NCI-H460 (cell line): Measurements from ENCODE around the gene STARD3NL. TPM values are rescaled to one million over a fixed set of nuclear protein-coding genes. Genes with fewer than 3 reads are reported as not detected.

Experiments used
- DNase-seq: peaks from one replicate; pipeline ENCODE4 v3.0.0-alpha.2; 2016; ENCODE audit warnings: low read depth; ENCODE audit errors: extremely low read depth
- total RNA-seq: library from RNA; depleted of rRNA; stranded (reverse); fragments of >200 nt; shearing (Covaris generic); gene quantifications from 2 replicates; pipeline ENCODE4 v1.2.3, GENCODE V29; 2014

The STARD3NL gene
- total RNA-seq, 1 experiment from 2014 or later = 78.7 TPM

DNA sequence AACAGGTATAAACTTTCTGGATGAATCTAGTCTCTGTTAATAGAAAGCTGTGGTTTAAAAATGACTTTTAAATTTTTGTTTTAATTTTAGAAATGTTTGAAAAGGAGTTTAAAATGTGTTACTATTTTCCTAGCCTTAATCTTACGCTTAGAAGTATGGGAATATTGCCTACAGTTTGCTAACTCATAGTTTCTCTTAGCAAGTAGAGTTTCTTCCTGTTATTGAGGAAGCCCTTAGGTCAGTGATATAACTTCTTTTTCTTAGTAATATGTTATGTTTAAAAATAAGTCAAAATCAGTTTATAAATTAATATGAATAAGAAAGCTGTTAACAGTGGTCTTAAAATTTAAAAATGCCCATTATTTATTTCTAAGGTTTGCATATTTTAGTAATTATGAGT, 3.1 kb downstream of the STARD3NL start:
- no peak for DNase-seq

DNA sequence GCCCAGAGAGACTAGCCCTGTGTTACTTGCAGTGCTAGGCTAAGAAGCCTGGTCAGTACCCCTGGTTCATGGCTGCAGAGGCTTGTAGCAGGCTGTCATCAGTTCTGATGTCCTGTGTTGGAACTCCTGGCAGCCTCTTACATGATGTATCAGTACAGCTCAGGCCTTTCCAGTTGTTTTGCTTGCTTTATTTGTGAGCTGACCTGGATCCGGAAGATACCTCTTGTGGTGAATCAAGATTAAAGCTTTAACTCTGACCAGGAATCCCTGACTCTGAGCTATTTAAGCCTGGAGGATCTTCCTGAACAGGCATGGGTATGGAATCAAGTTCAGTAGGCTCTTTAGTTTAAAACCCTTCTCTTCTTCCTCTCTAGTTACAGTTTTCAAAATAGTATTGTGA, 4.4 kb downstream of the STARD3NL start:
- no peak for DNase-seq

DNA sequence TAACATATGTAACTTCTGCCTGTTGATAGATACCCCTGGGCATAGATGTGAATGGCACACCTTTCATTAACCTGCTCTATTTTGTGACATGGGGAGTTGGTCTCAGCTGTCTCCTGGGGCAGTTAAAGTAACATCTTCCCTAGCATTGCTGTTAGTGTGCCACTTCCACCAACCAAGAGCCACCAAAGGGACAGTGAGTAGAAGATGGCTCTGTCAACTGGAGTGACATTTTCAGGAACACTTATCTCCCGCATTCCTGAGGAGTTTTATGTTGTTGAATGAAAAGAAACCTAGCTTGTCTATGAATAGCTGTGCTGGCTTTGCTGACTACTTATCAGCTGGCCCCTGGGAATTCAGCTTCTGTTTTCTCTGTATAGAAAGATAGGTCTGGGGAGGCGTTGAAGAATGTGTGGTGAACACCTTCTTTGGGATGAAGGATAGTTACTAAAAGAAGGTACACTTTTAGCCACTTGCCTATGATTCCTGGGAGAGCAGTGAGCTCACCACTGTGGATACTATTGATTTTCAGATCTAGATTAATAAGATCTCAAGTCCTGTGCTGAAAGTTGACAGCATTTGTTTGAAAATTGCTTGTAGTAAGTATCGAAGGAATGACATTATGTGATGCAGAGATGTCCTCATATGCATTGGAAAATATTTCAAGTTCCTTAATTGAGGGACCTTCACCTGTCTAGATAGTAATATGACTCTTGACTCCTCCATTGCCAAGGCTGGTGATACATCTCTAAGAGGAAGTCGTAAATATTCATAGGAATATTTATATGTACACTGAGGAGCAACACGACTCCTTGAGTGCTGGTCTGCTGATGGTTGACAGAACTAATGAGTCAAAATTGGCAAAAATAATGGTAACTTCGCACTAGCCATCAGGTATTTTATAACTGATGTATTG, 7.6 kb downstream of the STARD3NL start:
- no peak for DNase-seq

DNA sequence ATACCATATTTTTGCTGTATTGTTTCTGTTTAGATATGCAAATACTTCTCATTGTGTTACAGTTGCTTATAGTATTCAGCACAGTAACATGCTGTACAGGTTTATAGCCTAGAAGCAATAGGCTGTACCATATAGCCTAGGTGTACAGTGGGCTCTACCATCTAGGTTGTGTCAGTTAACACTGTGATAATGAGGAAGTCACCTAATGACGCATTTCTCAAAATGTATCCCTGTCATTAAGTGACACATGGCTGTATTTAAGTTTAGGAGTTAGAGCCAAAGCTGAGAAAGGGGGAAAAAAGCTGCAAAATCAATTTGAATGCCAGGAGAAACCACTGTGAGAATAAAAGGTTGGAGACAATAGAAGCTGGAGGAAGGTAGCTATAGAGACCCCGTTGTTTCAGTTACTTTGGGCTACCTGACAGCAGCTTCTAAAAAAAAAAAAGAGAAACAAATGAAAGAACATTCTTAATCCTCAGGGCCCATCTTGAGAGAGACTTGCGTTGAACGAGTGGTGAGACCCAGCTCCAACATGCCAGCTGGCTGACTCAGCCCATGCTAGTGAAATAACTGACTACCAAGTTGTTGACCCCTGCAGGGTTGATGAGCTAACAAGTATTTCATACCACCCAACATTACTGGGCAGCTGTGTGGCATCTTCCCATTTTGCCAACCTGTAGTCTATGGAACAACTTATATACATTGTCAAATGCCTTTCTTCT, 8.7 kb downstream of the STARD3NL start:
- DNase-seq = no peak

DNA sequence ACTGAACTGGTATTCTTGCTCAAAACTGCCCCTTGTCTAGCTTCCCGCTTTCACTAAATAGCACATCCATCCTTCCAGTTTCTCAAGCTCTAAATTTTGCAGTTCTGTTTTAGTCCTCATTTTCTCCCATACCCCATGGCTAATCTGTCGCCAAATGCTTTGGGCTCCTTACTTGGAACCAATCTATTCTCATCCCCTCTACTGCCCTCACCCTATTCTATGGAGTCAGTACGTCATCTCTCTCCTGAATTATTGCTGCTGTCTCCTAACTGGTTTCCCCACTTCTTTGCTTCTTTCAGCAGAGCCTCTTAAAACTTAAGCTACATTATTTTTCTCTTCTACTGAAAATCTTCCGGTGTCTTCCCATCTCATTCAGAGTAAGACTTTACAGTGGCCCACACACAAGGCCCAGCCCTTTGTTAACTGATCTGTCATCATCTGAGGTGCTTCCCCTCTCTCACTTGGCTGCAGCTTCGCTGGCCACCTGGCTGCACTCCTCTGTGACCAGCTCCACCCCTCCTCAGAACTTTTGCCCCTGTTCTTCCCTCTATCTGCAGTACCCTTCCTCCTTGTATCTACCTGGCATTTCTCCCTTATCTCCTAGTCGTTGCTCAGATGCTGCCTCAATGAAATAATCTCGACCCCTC, 9.9 kb downstream of the STARD3NL start:
- DNase-seq = no peak

DNA sequence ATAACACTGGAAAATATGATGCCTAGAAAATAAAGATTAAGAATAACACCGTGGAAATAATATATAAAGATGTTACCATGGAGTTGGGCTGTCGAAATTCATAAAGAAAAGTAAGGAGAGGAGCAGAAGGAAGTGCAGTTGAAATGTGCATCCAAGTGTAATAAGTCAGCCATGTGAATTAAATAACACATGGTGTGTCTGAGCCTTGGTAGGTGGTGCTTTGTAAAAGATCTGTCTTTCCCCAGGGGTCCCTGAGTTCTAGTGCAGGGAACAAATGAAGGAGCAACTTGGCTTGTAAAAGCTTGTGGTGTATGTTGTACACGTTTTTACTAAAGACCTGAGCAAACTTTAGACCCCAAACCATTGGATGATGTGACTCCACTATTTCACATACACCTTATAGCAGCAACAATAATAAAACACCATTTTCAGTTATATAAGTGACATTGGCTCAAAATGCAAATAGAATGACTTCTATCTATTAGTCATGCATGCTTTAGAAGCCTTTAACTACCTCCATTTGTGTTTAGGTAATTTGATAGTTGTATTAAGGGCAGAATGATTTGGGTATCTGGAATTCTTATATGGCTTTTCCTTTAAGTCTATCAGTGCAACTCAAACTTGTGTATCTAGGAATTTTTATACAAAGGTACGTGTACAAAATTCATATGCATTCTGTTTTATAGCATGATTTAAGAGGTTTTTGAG, 11.3 kb downstream of the STARD3NL start:
- no peak for DNase-seq

DNA sequence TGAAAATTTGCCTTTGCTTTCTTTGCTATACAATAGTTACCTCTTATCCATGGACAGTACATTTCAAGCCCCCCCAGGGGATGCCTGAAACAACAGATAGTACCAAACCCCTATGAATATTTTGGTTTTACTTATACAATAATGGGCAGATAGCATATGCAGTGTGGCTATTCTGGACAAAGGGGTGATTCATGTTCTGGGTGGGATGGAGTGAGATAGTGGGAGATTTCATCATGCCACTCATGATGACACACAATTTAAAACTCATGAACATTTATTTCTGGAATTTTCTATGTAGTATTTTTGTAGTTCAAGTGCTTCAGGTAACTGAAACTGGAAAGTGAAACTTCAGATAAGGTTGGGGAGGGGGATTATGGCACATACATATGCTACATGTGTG, 12.0 kb downstream of the STARD3NL start:
- DNase-seq = no peak

DNA sequence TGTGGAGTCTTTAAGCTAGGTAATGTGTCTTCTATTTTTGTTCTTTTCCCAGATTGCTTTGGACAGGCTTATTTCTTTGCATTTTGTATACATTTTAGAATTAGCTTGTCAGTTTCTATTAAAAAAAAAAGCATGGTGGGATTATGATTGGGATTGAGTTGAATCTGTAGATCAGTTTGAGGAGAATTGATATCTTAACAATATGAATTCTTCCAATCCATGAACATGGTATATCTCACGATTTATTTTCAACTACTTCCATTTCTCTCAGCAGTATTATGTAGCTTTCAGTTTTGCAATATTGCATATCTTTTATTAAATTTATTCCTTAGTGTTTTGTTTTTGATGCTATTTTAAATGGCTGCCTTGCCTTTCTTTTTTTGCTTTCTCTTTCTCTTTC, 13.7 kb downstream of the STARD3NL start:
- no peak for DNase-seq

DNA sequence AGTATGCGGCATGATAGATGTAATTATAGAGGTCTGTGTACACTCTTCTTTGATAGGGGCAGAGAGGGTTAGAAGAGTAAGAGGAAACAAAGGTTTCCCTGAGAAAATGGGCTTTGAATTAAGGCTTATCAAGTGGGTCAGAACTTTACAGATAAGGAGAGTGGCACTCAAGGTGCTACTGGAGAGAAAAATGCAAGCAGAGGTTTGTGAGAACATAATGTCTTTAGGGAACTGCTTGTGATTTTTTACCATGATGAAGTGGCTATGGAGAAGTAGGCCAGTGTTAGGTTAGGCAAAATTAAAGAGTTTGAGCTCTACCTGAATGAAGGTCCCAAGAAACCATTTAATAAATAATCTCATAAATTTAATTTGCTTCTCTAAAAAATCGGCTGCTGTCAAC, 14.3 kb downstream of the STARD3NL start:
- DNase-seq = no peak

DNA sequence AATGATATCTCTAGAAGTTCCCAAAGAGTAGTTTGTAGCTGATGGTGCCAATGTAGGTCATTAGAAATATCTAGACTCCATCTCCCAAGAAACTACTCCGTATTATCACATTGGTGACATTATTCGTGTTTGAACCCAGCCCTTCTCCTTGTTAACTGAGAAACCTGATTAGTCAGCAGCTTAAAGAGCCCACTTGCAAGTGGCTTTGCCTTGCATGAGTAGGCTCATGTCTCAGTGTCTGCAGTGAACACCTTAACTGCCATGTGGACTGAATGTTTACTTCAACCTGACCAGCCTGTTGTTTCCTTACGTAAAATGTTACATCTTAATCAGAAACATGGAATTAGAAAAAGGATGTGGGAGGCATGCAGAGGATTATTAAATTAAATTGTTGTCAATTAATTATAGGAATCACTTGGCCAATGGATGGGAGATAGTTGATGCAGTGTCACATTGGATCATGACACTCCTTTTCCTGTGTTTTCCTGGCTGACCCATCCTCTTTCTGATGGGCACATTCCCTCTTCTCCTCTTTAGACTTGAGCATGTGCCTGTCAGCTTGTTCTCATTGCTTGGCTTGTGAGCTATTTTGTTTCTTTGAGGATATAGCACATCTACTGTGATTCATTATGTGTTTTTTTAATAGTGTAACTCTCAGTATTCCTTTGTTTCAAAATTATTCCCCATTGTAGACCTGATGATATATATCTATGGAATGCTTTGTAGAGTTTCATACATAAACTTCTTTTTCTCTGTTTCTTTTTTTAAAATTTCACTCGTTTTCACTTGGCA, 18.0 kb downstream of the STARD3NL start:
- no peak for DNase-seq

DNA sequence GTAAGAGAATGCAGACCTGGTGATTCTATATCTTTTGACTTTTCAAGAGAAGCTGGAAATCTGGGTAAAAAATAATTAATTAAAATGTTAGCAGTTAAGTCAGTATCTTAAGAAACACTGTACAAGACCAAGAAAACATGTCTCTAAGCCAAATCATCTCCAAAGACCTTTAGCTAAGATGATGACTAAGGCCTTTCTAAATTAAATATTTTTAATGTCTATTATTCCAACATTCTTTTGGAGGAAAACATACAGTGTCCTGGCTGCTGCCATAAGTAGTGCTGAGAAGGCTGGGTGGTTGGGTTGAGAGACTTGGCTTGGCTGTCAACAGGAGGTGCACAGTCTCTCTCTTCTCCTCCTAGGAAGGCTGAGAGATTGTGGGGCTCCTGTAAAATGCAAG, 20.3 kb downstream of the STARD3NL start:
- DNase-seq = no peak

DNA sequence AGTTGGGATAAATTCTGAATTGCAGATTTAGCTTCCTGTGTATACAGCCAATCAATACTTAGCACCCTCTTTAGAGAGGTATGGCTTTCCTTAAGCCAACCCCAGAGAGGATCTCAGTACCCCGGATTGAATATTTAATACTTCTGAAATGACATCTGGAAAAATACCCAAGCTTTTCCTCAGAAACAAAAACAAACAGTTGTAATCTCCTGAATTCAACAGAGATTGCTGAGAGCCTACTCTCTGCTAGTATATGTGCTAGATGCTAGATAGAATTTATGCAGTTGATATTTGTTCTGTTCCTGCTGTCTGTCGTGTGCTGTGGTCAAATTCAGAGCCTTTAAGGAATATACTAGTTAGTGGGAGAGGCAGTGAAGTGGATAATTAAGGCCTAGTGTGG, 21.1 kb downstream of the STARD3NL start:
- no peak for DNase-seq

DNA sequence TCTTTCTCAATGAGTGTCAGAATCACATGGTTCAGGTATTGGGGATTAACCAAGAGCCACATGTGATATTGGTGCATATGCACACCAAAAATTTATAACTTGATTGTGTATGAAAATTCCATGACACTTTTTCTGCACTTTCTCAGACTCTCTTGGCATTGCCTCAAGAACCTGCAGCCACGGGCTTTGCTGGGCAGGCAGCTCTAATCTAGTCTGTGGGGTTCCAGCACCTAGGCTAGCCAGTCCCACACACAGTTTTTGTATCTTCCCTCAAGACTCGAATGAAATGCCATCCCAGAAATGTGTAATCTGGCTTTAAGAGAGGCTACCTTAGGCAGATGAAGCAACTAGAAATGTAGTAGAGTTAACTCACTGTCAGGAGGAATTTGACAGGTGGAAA, 21.7 kb downstream of the STARD3NL start:
- no peak for DNase-seq

DNA sequence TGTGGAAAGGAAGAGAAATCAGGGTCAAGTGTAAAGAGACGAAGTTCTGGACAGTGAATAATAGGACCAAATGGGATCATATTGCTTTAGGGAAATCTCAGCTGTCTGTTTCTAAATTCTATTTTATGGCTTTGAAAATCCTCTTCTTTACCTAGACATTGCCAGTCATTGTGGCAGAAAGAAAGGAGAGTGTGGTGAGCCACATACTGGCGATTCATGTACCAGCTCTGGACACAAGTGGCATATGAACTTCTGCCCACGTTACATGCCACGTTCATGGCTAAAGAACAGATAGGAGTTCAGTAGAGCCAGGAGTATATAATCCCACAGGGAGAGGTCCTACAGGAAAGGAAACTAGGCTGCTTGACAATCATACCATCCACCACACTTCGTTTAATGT, 28.0 kb downstream of the STARD3NL start:
- no peak for DNase-seq

DNA sequence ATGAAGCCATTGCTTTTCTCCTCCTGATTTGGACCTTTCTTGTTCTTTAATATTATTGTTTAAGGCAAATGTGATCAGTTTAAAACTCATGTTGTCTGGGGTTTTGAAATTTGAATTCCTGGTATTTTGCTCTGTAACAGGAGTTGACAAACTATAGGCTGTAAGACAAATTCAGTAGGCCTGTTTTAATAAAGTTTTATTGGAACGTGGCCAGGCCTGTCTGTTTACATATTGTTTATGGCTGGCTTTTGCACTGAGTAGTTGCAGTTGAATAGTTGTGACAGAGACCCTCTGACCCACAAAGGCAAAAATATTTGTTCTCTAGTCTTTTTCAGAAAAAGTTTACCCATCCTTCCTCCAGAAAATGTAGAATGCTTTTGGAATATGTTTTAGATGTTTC, 29.8 kb downstream of the STARD3NL start:
- DNase-seq = no peak

DNA sequence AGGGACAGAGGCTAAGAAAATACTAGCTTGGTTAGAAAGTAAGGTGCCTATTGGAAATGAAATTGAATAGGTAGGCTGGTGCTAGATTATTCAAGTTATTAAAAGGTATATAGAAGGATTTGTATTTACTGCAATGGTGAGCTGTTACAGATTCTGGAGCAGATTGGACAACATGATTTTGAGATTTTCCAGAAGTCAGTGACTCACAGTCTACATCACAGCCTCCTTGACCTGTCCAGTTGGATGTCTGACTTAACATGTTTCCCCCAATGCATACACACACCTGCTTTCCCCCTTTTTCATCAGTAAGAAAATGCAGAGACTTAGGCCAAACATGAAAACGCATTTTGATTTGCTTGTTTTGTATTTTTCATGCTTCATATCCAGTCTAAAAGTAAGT, 33.4 kb downstream of the STARD3NL start:
- DNase-seq = no peak

DNA sequence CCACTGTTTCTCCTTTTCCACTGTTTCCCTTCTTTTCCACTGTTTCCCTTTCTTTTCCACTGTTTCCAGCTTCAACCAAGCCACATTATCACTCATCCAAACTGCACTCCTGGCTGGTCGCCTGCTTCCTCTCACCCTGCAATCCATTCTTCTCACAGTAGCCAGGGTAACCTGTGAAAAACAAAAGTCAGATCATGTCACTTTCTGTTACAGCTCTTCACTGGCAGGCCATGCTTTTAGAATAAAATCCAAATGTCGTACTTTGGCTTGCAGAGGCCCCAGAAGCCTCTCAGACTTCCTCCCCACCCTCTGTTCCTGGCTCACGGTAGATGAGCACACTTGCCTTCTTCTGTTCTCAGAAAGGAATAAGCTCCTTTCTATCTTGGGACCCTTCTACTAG, 33.9 kb downstream of the STARD3NL start:
- no peak for DNase-seq

DNA sequence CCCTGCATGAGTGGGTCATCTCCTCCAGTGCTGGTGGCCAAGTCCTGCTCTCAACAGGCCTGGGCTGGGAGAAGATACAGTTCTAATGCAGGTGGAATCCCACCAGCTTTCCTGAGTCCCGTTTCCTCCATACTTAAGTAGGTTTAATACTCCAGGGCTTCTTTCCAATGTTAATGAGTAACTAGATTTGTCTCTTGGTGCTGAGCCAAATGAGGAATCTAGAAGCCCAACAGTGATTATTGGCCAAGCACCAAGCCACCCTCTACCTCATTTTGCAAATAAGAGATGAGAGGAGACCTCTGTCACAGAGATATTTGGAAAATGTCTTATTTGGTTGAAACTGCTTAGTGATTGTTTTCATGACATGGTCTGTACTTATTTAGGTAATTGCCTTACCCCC, 37.1 kb downstream of the STARD3NL start:
- DNase-seq = no peak

DNA sequence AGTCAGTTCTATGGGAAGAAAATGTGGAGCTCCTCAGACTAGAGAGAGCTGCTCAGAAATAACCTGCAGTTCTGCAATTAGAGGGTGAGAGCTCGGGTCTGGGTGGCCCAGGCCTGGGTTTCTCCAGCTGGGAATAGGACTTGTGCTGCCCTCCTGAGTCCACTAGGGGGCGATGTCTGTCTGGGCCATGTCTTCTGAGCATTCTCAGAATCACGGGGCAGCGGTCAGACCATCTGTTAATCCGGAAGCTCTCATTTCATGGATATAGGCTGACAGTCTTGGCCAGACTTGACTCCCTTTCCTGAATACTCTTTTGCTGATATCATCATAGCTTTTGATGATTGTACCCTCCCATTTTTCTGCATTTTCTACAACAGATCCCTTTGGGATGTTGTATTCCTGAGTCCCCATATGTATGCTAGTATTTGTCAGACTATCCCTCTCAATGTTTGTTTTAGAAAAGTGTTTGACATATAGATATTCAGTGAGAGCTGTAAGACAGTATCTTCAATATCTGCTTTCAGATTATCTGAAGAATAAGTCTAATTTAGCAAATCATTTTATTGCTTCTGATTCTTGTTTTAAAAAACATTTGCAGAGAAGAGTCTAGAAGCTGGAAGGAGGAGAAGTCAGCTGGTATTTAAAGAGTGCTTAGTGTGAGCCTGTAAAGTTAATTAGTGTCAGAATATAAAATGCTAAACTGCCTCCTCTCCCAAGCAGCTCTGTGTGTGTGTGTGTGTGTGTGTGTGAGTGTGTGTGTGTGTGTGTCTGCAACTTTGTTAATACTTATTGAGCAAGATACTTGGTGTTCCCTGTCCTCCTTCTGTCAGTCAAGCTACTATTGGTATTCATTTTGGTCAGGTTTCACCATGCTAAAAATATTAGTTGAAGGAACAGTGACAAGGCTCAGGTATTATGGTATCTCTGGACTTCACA, 38.0 kb downstream of the STARD3NL start:
- DNase-seq = peak; percentile 74
